MM.1S (cell line): Measurements from ENCODE around the gene PRR20G.

Source experiments
- DNase-seq: peaks from one replicate; pipeline ENCODE4 v3.0.0-alpha.2; 2015
- H2AFZ ChIP-seq: fragments of 300-600 bp; sonication (generic); 2 replicates; pipeline ENCODE4 v1.6.0; 2016; ENCODE audit warnings: antibody characterized with exemption, low read length
- H3F3A ChIP-seq: fragments of 300-600 bp; sonication (generic); 2 replicates; pipeline ENCODE4 v1.6.1; 2016; ENCODE audit warnings: mild to moderate bottlenecking, antibody characterized with exemption, low read length, moderate library complexity, mixed read lengths; ENCODE audit not compliant: insufficient read depth
- H3K27ac ChIP-seq: fragments of 300-600 bp; sonication (generic); 2 replicates; pipeline ENCODE4 v1.5.1; 2016; ENCODE audit warnings: mild to moderate bottlenecking, low read length
- H3K27me3 ChIP-seq: fragments of 300-600 bp; sonication (generic); replicated peaks from 2 replicates; pipeline ENCODE4 v1.6.0; 2016; ENCODE audit warnings: low read length; ENCODE audit not compliant: insufficient read depth
- H3K36me3 ChIP-seq: fragments of 300-600 bp; sonication (generic); replicated peaks from 2 replicates; pipeline ENCODE4 v1.6.1; 2016; ENCODE audit warnings: mild to moderate bottlenecking, low read length, mixed read lengths; ENCODE audit not compliant: insufficient read depth
- H3K4me1 ChIP-seq: fragments of 300-600 bp; sonication (generic); 2 replicates; pipeline ENCODE4 v1.6.1; 2016; ENCODE audit warnings: low read length, mixed read lengths
- H3K4me2 ChIP-seq: fragments of 300-600 bp; sonication (generic); 2 replicates; pipeline ENCODE4 v1.6.0; 2016; ENCODE audit warnings: low read depth, low read length
- H3K4me3 ChIP-seq: fragments of 300-600 bp; sonication (generic); 2 replicates; pipeline ENCODE4 v1.5.1; 2016; ENCODE audit warnings: low read length, mixed read lengths
- H3K79me2 ChIP-seq: fragments of 300-600 bp; sonication (generic); 2 replicates; pipeline ENCODE4 v1.6.1; 2016; ENCODE audit warnings: mixed run types, low read length, mixed read lengths
- H3K9ac ChIP-seq: fragments of 300-600 bp; sonication (generic); 2 replicates; pipeline ENCODE4 v1.6.1; 2016; ENCODE audit warnings: low read length, mixed read lengths
- H3K9me2 ChIP-seq: fragments of 300-600 bp; sonication (generic); replicated peaks from 2 replicates; pipeline ENCODE4 v1.6.1; 2016; ENCODE audit warnings: mild to moderate bottlenecking, low read length, mixed read lengths; ENCODE audit not compliant: insufficient read depth
- H3K9me3 ChIP-seq: fragments of 300-600 bp; sonication (generic); replicated peaks from 2 replicates; pipeline ENCODE4 v1.6.1; 2016; ENCODE audit warnings: mild to moderate bottlenecking, low read length, mixed read lengths; ENCODE audit not compliant: insufficient read depth
- H4K20me1 ChIP-seq: fragments of 300-600 bp; sonication (generic); 2 replicates; pipeline ENCODE4 v1.6.1; 2016; ENCODE audit warnings: mild to moderate bottlenecking, low read length, moderate library complexity, mixed read lengths; ENCODE audit not compliant: insufficient read depth
- CTCF ChIP-seq: fragments of 300-600 bp; sonication (generic); IDR thresholded peaks from 2 replicates; pipeline ENCODE4 v1.5.1; 2016; ENCODE audit warnings: antibody characterized with exemption, low read length, mixed read lengths
- EZH2 ChIP-seq: fragments of 300-600 bp; sonication (generic); optimal IDR thresholded peaks from 2 replicates; pipeline ENCODE3; 2017; ENCODE audit warnings: low read depth, mild to moderate bottlenecking, antibody characterized with exemption, low read length, mixed read lengths
- EZH2phosphoT487 ChIP-seq: fragments of 300-600 bp; sonication (generic); IDR thresholded peaks from 2 replicates; pipeline ENCODE4 v1.6.1; 2018; ENCODE audit warnings: antibody characterized with exemption, low read length

PRR20G gene

GRCh38 chr3:127265581-127265981 lies 22.3 kb downstream of the PRR20G start:
- no peak overlapping the region for H2AFZ ChIP-seq
- H3K27ac ChIP-seq = no peak overlapping the region
- no peaks in the 10 kb centered on the region for H3K9me3 ChIP-seq
- H3K9ac ChIP-seq = no peak overlapping the region
- no peaks in the 10 kb centered on the region for H3F3A ChIP-seq
- no peak overlapping the region for H3K4me3 ChIP-seq
- 0 out of 2 replicates have a peak, but pooled peaks cover 6% of the 10 kb centered on the region for H3K27me3 ChIP-seq
- no peaks in the 10 kb centered on the region for H3K79me2 ChIP-seq
- H3K4me2 ChIP-seq = no peak overlapping the region
- no peaks in the 10 kb centered on the region for H4K20me1 ChIP-seq
- no peak for TF ChIP-seq CTCF
- TF ChIP-seq EZH2phosphoT487 = no peak
- no peak for TF ChIP-seq EZH2
- H3K4me1 ChIP-seq = no peaks in the 10 kb centered on the region
- H3K9me2 ChIP-seq = no peaks in the 10 kb centered on the region
- no peak for DNase-seq
- no peaks in the 10 kb centered on the region for H3K36me3 ChIP-seq

GRCh38 chr3:127264794-127265514 lies 22.9 kb downstream of the PRR20G start:
- no peak overlapping the region for H3K27ac ChIP-seq
- no peaks in the 10 kb centered on the region for H4K20me1 ChIP-seq
- 0 out of 2 replicates have a peak, but pooled peaks cover 6% of the 10 kb centered on the region for H3K27me3 ChIP-seq
- no peaks in the 10 kb centered on the region for H3K9me3 ChIP-seq
- DNase-seq = no peak
- H3K79me2 ChIP-seq = no peaks in the 10 kb centered on the region
- H3F3A ChIP-seq = no peaks in the 10 kb centered on the region
- no peak overlapping the region for H3K4me2 ChIP-seq
- H3K4me3 ChIP-seq = no peak overlapping the region
- H3K4me1 ChIP-seq = no peaks in the 10 kb centered on the region
- no peaks in the 10 kb centered on the region for H3K36me3 ChIP-seq
- no peaks in the 10 kb centered on the region for H3K9me2 ChIP-seq
- no peak overlapping the region for H3K9ac ChIP-seq
- TF ChIP-seq EZH2phosphoT487 (no peak), EZH2 (no peak), CTCF (no peak)
- no peak overlapping the region for H2AFZ ChIP-seq

DNA sequence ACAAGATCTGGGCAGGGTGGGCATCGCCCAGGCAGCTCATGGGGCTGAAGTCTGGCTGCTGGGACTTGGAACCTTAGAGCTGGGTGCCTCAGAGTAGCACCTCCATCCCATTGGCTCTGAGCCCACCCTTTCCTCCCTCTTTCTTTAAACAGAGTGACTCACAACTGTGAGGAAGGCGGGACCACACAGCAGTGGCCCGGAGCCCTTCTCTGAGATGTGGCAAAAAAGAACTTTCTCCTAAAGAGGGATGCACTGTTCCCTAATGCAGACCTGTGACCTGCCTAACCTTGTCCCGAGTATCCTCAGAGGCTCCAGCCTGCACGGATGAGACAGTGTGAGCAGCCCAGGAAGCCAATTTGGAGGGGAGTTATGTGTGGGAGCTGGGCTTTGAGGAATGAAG lies 23.6 kb downstream of the PRR20G start:
- no peaks in the 10 kb centered on the region for H3K9me3 ChIP-seq
- H3K9me2 ChIP-seq = no peaks in the 10 kb centered on the region
- no peak overlapping the region for H3K4me2 ChIP-seq
- H4K20me1 ChIP-seq = no peaks in the 10 kb centered on the region
- H3F3A ChIP-seq = no peaks in the 10 kb centered on the region
- no peaks in the 10 kb centered on the region for H3K36me3 ChIP-seq
- no peaks in the 10 kb centered on the region for H3K4me1 ChIP-seq
- no peaks in the 10 kb centered on the region for H3K79me2 ChIP-seq
- no peak overlapping the region for H2AFZ ChIP-seq
- no peak overlapping the region for H3K4me3 ChIP-seq
- no peak overlapping the region for H3K9ac ChIP-seq
- TF ChIP-seq EZH2 = no peak
- no peak for TF ChIP-seq CTCF
- no peak for TF ChIP-seq EZH2phosphoT487
- H3K27me3 ChIP-seq = 0 out of 2 replicates have a peak, but pooled peaks cover 6% of the 10 kb centered on the region
- H3K27ac ChIP-seq = no peak overlapping the region
- DNase-seq = no peak
